ENCODE results near the gene CSF1R.
"Not testable (repeated sequence)": the region's sequence is repeated elsewhere in the genome, so short reads cannot be mapped to it uniquely, and the experiment has no call there.

CSF1R gene

GRCh38 chr5:150043657-150044328 lies 42.6 kb downstream of the CSF1R start:
- no CpG with 5 or more reads among the region's 4 CpGs for WGBS (ENCODE audit: insufficient coverage, insufficient read length)
- DNase-seq (ENCODE audit: low read depth, low spot score), result no peak
- H3K4me1 ChIP-seq (ENCODE audit: control insufficient read depth, insufficient read depth, low read length), result no peaks in the 10 kb centered on the region
- H3K27me3 ChIP-seq (ENCODE audit: control insufficient read depth, insufficient read depth, low read length), result no peaks in the 10 kb centered on the region
- H3K9me3 ChIP-seq (ENCODE audit: control insufficient read depth, insufficient read depth, low read length), result no peaks in the 10 kb centered on the region
- H3K4me3 ChIP-seq (ENCODE audit: low read length), result no peak overlapping the region
- peaks cover 16% of the 10 kb centered on the region for H3K36me3 ChIP-seq (ENCODE audit: control insufficient read depth, insufficient read depth, low read length)
- H3K27ac ChIP-seq (ENCODE audit: low read length), result no peak overlapping the region

DNA sequence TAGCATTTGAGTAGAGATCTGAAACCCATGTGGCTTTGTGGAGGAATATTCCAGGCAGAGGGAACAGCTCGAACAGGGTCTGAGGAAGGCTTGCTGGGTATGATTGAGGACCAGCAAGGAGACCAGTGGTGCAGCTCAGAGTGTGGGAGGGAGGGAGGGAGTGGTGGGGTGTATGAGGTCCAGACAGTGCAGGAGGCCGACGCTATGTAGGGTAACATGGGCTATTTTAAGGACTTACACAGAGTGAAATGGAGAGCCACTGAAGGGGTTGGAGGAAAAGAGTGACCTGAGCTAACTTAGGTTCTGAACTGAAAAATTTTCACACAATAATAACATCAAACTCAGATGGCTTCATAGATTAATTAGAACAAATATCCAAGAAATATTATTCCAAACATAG lies 43.9 kb downstream of the CSF1R start:
- peaks cover 12% of the 10 kb centered on the region for H3K36me3 ChIP-seq (ENCODE audit: control insufficient read depth, insufficient read depth, low read length)
- no peak overlapping the region for H3K4me3 ChIP-seq (ENCODE audit: low read length)

DNA sequence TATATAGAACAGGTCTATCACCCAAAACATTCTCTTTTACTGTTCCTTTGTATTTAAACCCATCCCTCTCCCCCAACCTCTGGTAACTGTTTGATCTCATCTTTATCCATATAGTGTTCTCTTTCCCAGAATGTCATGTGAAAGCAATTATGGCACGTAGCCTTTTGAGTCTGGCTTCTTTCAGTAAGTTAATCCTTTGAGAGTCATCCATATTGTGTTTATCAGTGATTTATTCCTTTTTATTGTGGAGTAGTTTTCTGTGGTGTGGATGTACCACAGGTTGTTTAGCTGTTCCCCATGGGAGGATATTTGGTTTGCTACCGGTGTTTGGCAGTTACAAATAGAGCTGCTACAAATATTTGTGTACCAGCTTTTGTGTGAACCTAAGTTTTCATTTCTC lies 47.8 kb downstream of the CSF1R start:
- Histone ChIP-seq H3K27me3 (ENCODE audit: control insufficient read depth, insufficient read depth, low read length) (no peaks in the 10 kb centered on the region), H3K4me3 (ENCODE audit: low read length) (no peak overlapping the region), H3K27ac (ENCODE audit: low read length) (no peak overlapping the region), H3K36me3 (ENCODE audit: control insufficient read depth, insufficient read depth, low read length) (peaks cover 23% of the 10 kb centered on the region), H3K9me3 (ENCODE audit: control insufficient read depth, insufficient read depth, low read length) (no peaks in the 10 kb centered on the region), H3K4me1 (ENCODE audit: control insufficient read depth, insufficient read depth, low read length) (no peaks in the 10 kb centered on the region)
- no CpG with 5 or more reads among the region's 2 CpGs for WGBS (ENCODE audit: insufficient coverage, insufficient read length)
- no peak for DNase-seq (ENCODE audit: low read depth, low spot score)

More for the DNA sequence above, 43.9 kb downstream of the CSF1R start:
- Histone ChIP-seq H3K4me1 (ENCODE audit: control insufficient read depth, insufficient read depth, low read length) (no peaks in the 10 kb centered on the region), H3K9me3 (ENCODE audit: control insufficient read depth, insufficient read depth, low read length) (no peaks in the 10 kb centered on the region), H3K27ac (ENCODE audit: low read length) (no peak overlapping the region), H3K27me3 (ENCODE audit: control insufficient read depth, insufficient read depth, low read length) (no peaks in the 10 kb centered on the region)
- WGBS (ENCODE audit: insufficient coverage, insufficient read length), result no CpG with 5 or more reads among the region's 3 CpGs
- DNase-seq (ENCODE audit: low read depth, low spot score), result no peak

DNA sequence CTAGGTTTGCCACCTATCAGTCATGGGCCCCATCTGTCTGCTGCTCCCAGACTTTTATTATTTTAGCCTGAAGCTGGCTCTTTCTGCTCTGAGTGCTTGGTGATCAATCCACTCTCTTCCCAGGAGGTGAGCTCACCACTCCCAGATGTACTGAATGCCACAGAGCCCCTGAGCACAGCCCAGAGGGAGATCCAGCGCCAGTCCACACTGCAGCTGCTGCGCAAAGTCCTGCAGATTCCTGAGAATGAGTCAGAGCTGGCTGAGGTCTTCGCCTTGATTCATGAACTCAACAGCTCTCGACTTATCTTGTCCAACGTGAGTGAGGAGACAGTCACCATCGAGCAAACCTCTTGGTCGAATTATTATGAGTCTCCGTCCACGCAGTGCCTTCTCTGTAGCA lies 49.8 kb downstream of the CSF1R start:
- WGBS (ENCODE audit: insufficient coverage, insufficient read length), result no CpG with 5 or more reads among the region's 9 CpGs
- H3K36me3 ChIP-seq (ENCODE audit: control insufficient read depth, insufficient read depth, low read length), result peaks cover 29% of the 10 kb centered on the region
- DNase-seq (ENCODE audit: low read depth, low spot score), result no peak
- no peaks in the 10 kb centered on the region for H3K9me3 ChIP-seq (ENCODE audit: control insufficient read depth, insufficient read depth, low read length)
- no peaks in the 10 kb centered on the region for H3K4me1 ChIP-seq (ENCODE audit: control insufficient read depth, insufficient read depth, low read length)
- no peak overlapping the region for H3K27ac ChIP-seq (ENCODE audit: low read length)
- no peak overlapping the region for H3K4me3 ChIP-seq (ENCODE audit: low read length)
- H3K27me3 ChIP-seq (ENCODE audit: control insufficient read depth, insufficient read depth, low read length), result no peaks in the 10 kb centered on the region

GRCh38 chr5:150035139-150035895 lies 51.0 kb downstream of the CSF1R start:
- H3K4me3 ChIP-seq (ENCODE audit: low read length), result no peak overlapping the region
- no CpG with 5 or more reads among the region's 7 CpGs for WGBS (ENCODE audit: insufficient coverage, insufficient read length)
- H3K27me3 ChIP-seq (ENCODE audit: control insufficient read depth, insufficient read depth, low read length), result no peaks in the 10 kb centered on the region
- no peaks in the 10 kb centered on the region for H3K9me3 ChIP-seq (ENCODE audit: control insufficient read depth, insufficient read depth, low read length)
- peaks cover 32% of the 10 kb centered on the region; the same call in 1 of the 2 replicates for H3K36me3 ChIP-seq (ENCODE audit: control insufficient read depth, insufficient read depth, low read length)
- H3K4me1 ChIP-seq (ENCODE audit: control insufficient read depth, insufficient read depth, low read length), result no peaks in the 10 kb centered on the region
- no peak for DNase-seq (ENCODE audit: low read depth, low spot score)
- H3K27ac ChIP-seq (ENCODE audit: low read length), result no peak overlapping the region

DNA sequence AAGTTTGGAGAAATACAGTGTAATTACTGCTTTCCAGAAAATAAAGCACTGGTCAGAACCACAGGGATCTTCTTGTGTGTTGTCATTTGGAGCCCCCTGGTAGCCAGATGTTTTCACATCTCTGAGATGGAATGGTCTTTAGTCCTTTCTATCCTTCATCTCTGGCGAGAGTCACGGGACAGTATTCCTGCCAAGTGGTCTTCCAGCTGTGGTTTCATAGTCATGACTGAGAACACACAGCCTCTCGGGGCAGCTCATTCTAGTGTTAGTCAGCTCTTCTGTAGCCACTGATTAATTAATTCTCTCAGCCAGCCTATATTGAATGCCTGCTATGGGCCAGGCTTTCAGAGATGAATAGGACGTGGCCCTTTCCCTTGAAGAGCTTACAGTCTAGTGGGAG lies 51.7 kb downstream of the CSF1R start:
- DNase-seq (ENCODE audit: low read depth, low spot score), result no peak
- H3K4me3 ChIP-seq (ENCODE audit: low read length), result no peak overlapping the region
- no peaks in the 10 kb centered on the region for H3K27me3 ChIP-seq (ENCODE audit: control insufficient read depth, insufficient read depth, low read length)
- H3K36me3 ChIP-seq (ENCODE audit: control insufficient read depth, insufficient read depth, low read length), result peaks cover 33% of the 10 kb centered on the region; the same call in 1 of the 2 replicates
- WGBS (ENCODE audit: insufficient coverage, insufficient read length), result no CpG with 5 or more reads among the region's 4 CpGs
- H3K27ac ChIP-seq (ENCODE audit: low read length), result no peak overlapping the region
- no peaks in the 10 kb centered on the region for H3K4me1 ChIP-seq (ENCODE audit: control insufficient read depth, insufficient read depth, low read length)
- no peaks in the 10 kb centered on the region for H3K9me3 ChIP-seq (ENCODE audit: control insufficient read depth, insufficient read depth, low read length)

GRCh38 chr5:150033334-150033733 lies 53.0 kb downstream of the CSF1R start:
- 100% methylated on average over 2 of the region's 4 CpGs for WGBS (ENCODE audit: insufficient coverage, insufficient read length)
- no peaks in the 10 kb centered on the region for H3K27me3 ChIP-seq (ENCODE audit: control insufficient read depth, insufficient read depth, low read length)
- no peak for DNase-seq (ENCODE audit: low read depth, low spot score)
- no peak overlapping the region for H3K4me3 ChIP-seq (ENCODE audit: low read length)
- H3K36me3 ChIP-seq (ENCODE audit: control insufficient read depth, insufficient read depth, low read length), result peaks cover 33% of the 10 kb centered on the region; the same call in 1 of the 2 replicates
- H3K4me1 ChIP-seq (ENCODE audit: control insufficient read depth, insufficient read depth, low read length), result no peaks in the 10 kb centered on the region
- H3K27ac ChIP-seq (ENCODE audit: low read length), result no peak overlapping the region
- no peaks in the 10 kb centered on the region for H3K9me3 ChIP-seq (ENCODE audit: control insufficient read depth, insufficient read depth, low read length)

DNA sequence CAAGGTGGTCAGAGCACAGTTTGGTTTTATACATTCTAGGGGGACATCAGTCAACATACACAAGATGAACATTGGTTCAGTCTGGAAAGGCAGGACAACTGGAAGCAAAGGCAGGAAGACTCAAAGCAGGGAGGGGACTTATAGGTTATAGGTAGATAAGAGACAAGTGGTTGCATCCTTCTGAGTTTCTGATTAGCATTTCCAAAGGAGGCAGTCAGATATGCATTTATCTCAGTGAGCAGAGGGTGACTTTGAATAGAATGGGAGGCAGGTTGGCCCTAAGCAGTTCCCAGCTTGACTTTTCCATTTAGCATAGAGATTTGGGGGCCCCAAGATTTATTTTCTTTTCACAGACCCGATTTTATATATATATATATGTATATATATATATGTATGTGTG lies 58.3 kb downstream of the CSF1R start:
- not testable (repeated sequence) for DNase-seq (ENCODE audit: low read depth, low spot score); H3K4me3 ChIP-seq (ENCODE audit: low read length); H3K9me3 ChIP-seq (ENCODE audit: control insufficient read depth, insufficient read depth, low read length); H3K4me1 ChIP-seq (ENCODE audit: control insufficient read depth, insufficient read depth, low read length); H3K27ac ChIP-seq (ENCODE audit: low read length); H3K27me3 ChIP-seq (ENCODE audit: control insufficient read depth, insufficient read depth, low read length)
- H3K36me3 ChIP-seq (ENCODE audit: control insufficient read depth, insufficient read depth, low read length), result peaks cover 25% of the 10 kb centered on the region
- WGBS (ENCODE audit: insufficient coverage, insufficient read length), result no CpG with 5 or more reads among the region's 1 CpG

DNA sequence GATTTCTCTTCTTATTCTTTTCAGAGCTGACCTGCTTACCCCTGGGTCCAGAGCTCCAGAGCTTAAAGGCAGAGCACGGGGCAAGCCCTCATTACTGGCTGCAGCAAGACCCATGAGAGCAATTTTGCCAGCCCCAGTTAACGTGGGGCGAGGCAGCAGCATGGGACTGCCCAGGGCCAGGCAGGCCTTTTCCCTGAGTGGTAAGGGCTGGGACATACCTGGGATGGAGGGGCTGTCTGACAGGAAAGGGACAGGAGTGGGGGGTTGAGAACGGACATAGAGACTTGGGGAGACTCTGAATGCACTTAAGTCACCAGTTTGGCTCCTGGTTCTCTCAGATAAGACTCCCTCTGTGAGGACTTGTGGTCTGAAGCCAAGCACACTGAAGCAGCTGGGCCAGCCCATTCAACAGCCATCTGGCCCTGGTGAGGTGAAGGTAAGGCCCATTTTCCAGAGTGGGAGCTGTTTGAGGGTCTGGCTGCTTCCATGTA lies 59.6 kb downstream of the CSF1R start:
- H3K36me3 ChIP-seq (ENCODE audit: control insufficient read depth, insufficient read depth, low read length), result peaks cover 16% of the 10 kb centered on the region
- no peak overlapping the region for H3K4me3 ChIP-seq (ENCODE audit: low read length)
- WGBS (ENCODE audit: insufficient coverage, insufficient read length), result no CpG with 5 or more reads among the region's 4 CpGs
- DNase-seq (ENCODE audit: low read depth, low spot score), result no peak
- no peaks in the 10 kb centered on the region for H3K27me3 ChIP-seq (ENCODE audit: control insufficient read depth, insufficient read depth, low read length)
- no peak overlapping the region for H3K27ac ChIP-seq (ENCODE audit: low read length)
- H3K9me3 ChIP-seq (ENCODE audit: control insufficient read depth, insufficient read depth, low read length), result no peaks in the 10 kb centered on the region
- H3K4me1 ChIP-seq (ENCODE audit: control insufficient read depth, insufficient read depth, low read length), result no peaks in the 10 kb centered on the region

- H3K27me3 ChIP-seq (ENCODE audit: control insufficient read depth, insufficient read depth, low read length), result no peaks in the 10 kb centered on the region
- no peaks in the 10 kb centered on the region for H3K9me3 ChIP-seq (ENCODE audit: control insufficient read depth, insufficient read depth, low read length)
- no peaks in the 10 kb centered on the region for H3K4me1 ChIP-seq (ENCODE audit: control insufficient read depth, insufficient read depth, low read length)
- no CpG with 5 or more reads among the region's 9 CpGs for WGBS (ENCODE audit: insufficient coverage, insufficient read length)
- H3K27ac ChIP-seq (ENCODE audit: low read length), result no peak overlapping the region
- H3K36me3 ChIP-seq (ENCODE audit: control insufficient read depth, insufficient read depth, low read length), result peaks cover 10% of the 10 kb centered on the region
- no peak for DNase-seq (ENCODE audit: low read depth, low spot score)
- H3K4me3 ChIP-seq (ENCODE audit: low read length), result no peak overlapping the region
Measured at GRCh38 chr5:150024346-150024984, 61.9 kb downstream of the CSF1R start.
